HepG2 (cell line): ENCODE measurements around the gene SCAI. TPM values are rescaled to one million over a fixed set of nuclear protein-coding genes. Genes with fewer than 3 reads are reported as not detected.

ENCODE experiments used
- ATAC-seq: fragments of 200-7000 bp; cut with Tn5 transposase; 3 replicates; pipeline ENCODE4 v1.9.1; 2020; ENCODE audit warnings: mild to moderate bottlenecking, moderate library complexity
- BruUV-seq: library from RNA; stranded (reverse); fragments of 400-500 nt; replicated peaks from 2 replicates; lab custom pipeline; 2021; lab: Mats Ljungman, UMichigan
- CTCF ChIA-PET: fragments of 300-600 bp; formaldehyde crosslinking; extraction: SDS; loops from one replicate; lab custom pipeline; 2021; ENCODE audit warnings: low total read pairs, inconsistent platforms, low intra/inter-chr PET ratio; lab: Yijun Ruan, JAX
- POLR2A ChIA-PET: fragments of 350-600 bp; sonication (Branson Sonifier 250); formaldehyde crosslinking; loops from one replicate; lab custom pipeline; 2020; ENCODE audit warnings: antibody characterized with exemption, inconsistent platforms; lab: Yijun Ruan, JAX
- DNase-seq: peaks from one replicate; pipeline ENCODE4 v3.0.0-alpha.2; 2015; ENCODE audit warnings: low spot score
- FAIRE-seq: peaks from 3 replicates; lab custom pipeline; 2011; peaks lifted over from hg19 to GRCh38; lab: Jason Lieb, UNC
- H2AFZ ChIP-seq: one replicate; pipeline ENCODE4 v1.6.1; 2011; ENCODE audit warnings: low read length, inconsistent platforms
- H3K27ac ChIP-seq: fragments of 300-600 bp; 3 replicates; pipeline ENCODE4 v1.8.0; 2011; ENCODE audit warnings: mixed run types, mild to moderate bottlenecking, mixed read lengths, low read length, inconsistent platforms; ENCODE audit not compliant: insufficient read depth; ENCODE audit errors: extremely low read length
- H3K27me3 ChIP-seq, 2 experiments: fragments of 200-600 bp in 1 of 2; 2 replicates in 1 of 2; 3 replicates in 1 of 2; pipeline versions ENCODE4 v1.6.0 to v1.8.0; 2011; ENCODE audit warnings: low read length in 2 of 2, mild to moderate bottlenecking in 2 of 2, moderate library complexity in 2 of 2, inconsistent platforms in 1 of 2; ENCODE audit not compliant: insufficient read depth in 2 of 2, control insufficient read depth in 1 of 2
- H3K36me3 ChIP-seq, 2 experiments: fragments of 200-600 bp in 1 of 2; replicated peaks in 1 of 2; 2 replicates in 1 of 2; 3 replicates in 1 of 2; pipeline versions ENCODE4 v1.5.1 to v1.8.0; 2011; ENCODE audit warnings: low read length in 2 of 2, inconsistent platforms in 1 of 2; ENCODE audit not compliant: insufficient read depth in 2 of 2, control insufficient read depth in 1 of 2
- H3K4me1 ChIP-seq: 2 replicates; pipeline ENCODE4 v1.5.1; 2012; ENCODE audit warnings: low read length, inconsistent platforms; ENCODE audit not compliant: insufficient read depth
- H3K4me2 ChIP-seq: 2 replicates; pipeline ENCODE4 v1.6.0; 2011; ENCODE audit warnings: low read depth, low read length, inconsistent platforms
- H3K4me3 ChIP-seq, 3 experiments: fragments of 200-600 bp in 1 of 3; sonication (generic), shearing (Covaris generic) in 1 of 3; replicated peaks in 1 of 3; 2 replicates each; pipeline ENCODE4 v1.5.1; 2011 to 2016; ENCODE audit warnings: low read length in 3 of 3, inconsistent platforms in 2 of 3, low read depth in 2 of 3, mild to moderate bottlenecking in 2 of 3, control low read depth in 1 of 3, mixed read lengths in 1 of 3; ENCODE audit not compliant: insufficient read depth in 1 of 3
- H3K79me2 ChIP-seq: one replicate; pipeline ENCODE4 v1.6.1; 2011; ENCODE audit warnings: low read length, inconsistent platforms; ENCODE audit not compliant: insufficient read depth
- H3K9ac ChIP-seq: 2 replicates; pipeline ENCODE4 v1.6.0; 2011; ENCODE audit warnings: mild to moderate bottlenecking, low read depth, low read length, inconsistent platforms; ENCODE audit not compliant: insufficient read depth
- H3K9me3 ChIP-seq: 2 replicates; pipeline ENCODE4 v1.5.1; 2012; ENCODE audit warnings: mild to moderate bottlenecking, low read length
- H4K20me1 ChIP-seq: 2 replicates; pipeline ENCODE4 v1.6.0; 2011; ENCODE audit warnings: inconsistent platforms, mild to moderate bottlenecking, low read length, moderate library complexity; ENCODE audit not compliant: insufficient read depth
- CEBPZ ChIP-seq: IDR thresholded peaks from 2 replicates; pipeline ENCODE4 v1.6.1; 2012; ENCODE audit warnings: low read length, improper control_type of control experiment
- DR1 ChIP-seq: sonication (generic); formaldehyde crosslinking; IDR thresholded peaks from 2 replicates; pipeline ENCODE4 v1.8.0; 2021; ENCODE audit warnings: mild to moderate bottlenecking, missing genetic modification reagents, inconsistent platforms
- ETS1 ChIP-seq: sonication (generic); formaldehyde crosslinking; IDR thresholded peaks from 2 replicates; pipeline ENCODE4 v1.4.0; 2020; ENCODE audit warnings: missing genetic modification reagents
- ETV6 ChIP-seq: sonication (generic); formaldehyde crosslinking; conservative IDR thresholded peaks from 2 replicates; pipeline ENCODE4 v1.4.0; 2020; ENCODE audit warnings: missing genetic modification reagents
- KLF15 ChIP-seq: sonication (generic); formaldehyde crosslinking; IDR thresholded peaks from 2 replicates; pipeline ENCODE4 v1.8.1; 2023; ENCODE audit warnings: borderline replicate concordance, mild to moderate bottlenecking, inconsistent platforms, missing genetic modification reagents, mixed read lengths
- MBD4 ChIP-seq: IDR thresholded peaks from 2 replicates; pipeline ENCODE4 v1.6.1; 2012; ENCODE audit warnings: low read length, inconsistent platforms, borderline replicate concordance
- MZF1 ChIP-seq: sonication (generic); formaldehyde crosslinking; IDR thresholded peaks from 2 replicates; pipeline ENCODE4 v1.8.1; 2023; ENCODE audit warnings: mild to moderate bottlenecking, missing genetic modification reagents, borderline replicate concordance
- RBM39 ChIP-seq: fragments of 200-400 bp; formaldehyde crosslinking; IDR thresholded peaks from one replicate; pipeline ENCODE4 v1.6.1; 2018; ENCODE audit warnings: antibody characterized with exemption, mild to moderate bottlenecking, low read depth, low read length; ENCODE audit not compliant: poor library complexity, severe bottlenecking
- ZNF597 ChIP-seq: sonication (generic); formaldehyde crosslinking; IDR thresholded peaks from 2 replicates; pipeline ENCODE4 v1.5.0; 2020; ENCODE audit warnings: missing genetic modification reagents
- ZNF615 ChIP-seq: sonication (generic); formaldehyde crosslinking; IDR thresholded peaks from 2 replicates; pipeline ENCODE4 v1.5.0; 2020; ENCODE audit warnings: mild to moderate bottlenecking, missing genetic modification reagents, borderline replicate concordance
- WGBS: methylation state at CpG from one replicate; pipeline ENCODE4 v1.1.6; 2017; ENCODE audit warnings: low lambda C conversion rate; 5-methylcytosine and 5-hydroxymethylcytosine counted together
- in situ Hi-C: cut with HindIII; loops from 2 replicates; pipeline ENCODE4 v1.10.0; 2017; ENCODE audit warnings: low pct_unique_long_range_greater_than_20kb; ENCODE audit not compliant: extremely low pct_ligation_motif_present
- intact Hi-C: fragments of 100-400 bp; cut with micrococcal nuclease; formaldehyde crosslinking; loops from one replicate; pipeline ENCODE4 v1.10.0; 2022; ENCODE audit not compliant: unreplicated experiment
- polyA plus RNA-seq, 8 experiments: library from polyadenylated mRNA; depleted of rRNA in 3 of 8; stranded (reverse) in 7 of 8; unstranded in 1 of 8; fragments of >200 nt; fragmentation: Illumina TruSeq in 4 of 8; extraction: Trizol in 4 of 8; gene quantifications; 2 replicates each; pipeline versions ENCODE4 v1.2.1 to v1.2.3, GENCODE V29; 2011 to 2016; ENCODE audit warnings: low read depth in 4 of 8, missing spikeins in 1 of 8, mixed read lengths in 1 of 8; ENCODE audit not compliant: insufficient read depth in 1 of 8
- total RNA-seq, 5 experiments: library from RNA; depleted of rRNA; stranded (reverse); fragments of >200 nt; fragmentation: Illumina TruSeq; extraction: Trizol; gene quantifications; 2 replicates each; pipeline ENCODE4 v1.2.3, GENCODE V29; 2016; ENCODE audit warnings: low read depth in 1 of 5
- TF ChIP-seq, protein P1 (sequence below): sonication (generic); formaldehyde crosslinking; IDR thresholded peaks from 2 replicates; pipeline ENCODE4 v1.8.0; 2022; ENCODE audit warnings: mild to moderate bottlenecking, missing genetic modification reagents; ENCODE audit not compliant: insufficient replicate concordance
- TF ChIP-seq, protein P2 (sequence below), 2 experiments: sonication (generic) in 1 of 2; formaldehyde crosslinking in 1 of 2; IDR thresholded peaks; 2 replicates each; pipeline versions ENCODE4 v1.4.0 to v1.6.1; 2018 to 2020; ENCODE audit warnings: missing genetic modification reagents in 2 of 2, borderline replicate concordance in 1 of 2, low read depth in 1 of 2, mild to moderate bottlenecking in 1 of 2, missing biosample characterization in 1 of 2

The SCAI gene
- total and polyA plus RNA-seq, 2 of the 13 experiments (the other 11 are each of a cell fraction or from before 2014, with no cell fraction given) = 4.4 to 8.4 TPM

GRCh38 chr9:124914753-124915405, 228.4 kb downstream of the SCAI start (continued):
- TF ChIP-seq CEBPZ (no peak), MZF1 (CRISPR knock-in tag) (no peak), RBM39 (no peak)
- TF ChIP-seq, protein P1, sequence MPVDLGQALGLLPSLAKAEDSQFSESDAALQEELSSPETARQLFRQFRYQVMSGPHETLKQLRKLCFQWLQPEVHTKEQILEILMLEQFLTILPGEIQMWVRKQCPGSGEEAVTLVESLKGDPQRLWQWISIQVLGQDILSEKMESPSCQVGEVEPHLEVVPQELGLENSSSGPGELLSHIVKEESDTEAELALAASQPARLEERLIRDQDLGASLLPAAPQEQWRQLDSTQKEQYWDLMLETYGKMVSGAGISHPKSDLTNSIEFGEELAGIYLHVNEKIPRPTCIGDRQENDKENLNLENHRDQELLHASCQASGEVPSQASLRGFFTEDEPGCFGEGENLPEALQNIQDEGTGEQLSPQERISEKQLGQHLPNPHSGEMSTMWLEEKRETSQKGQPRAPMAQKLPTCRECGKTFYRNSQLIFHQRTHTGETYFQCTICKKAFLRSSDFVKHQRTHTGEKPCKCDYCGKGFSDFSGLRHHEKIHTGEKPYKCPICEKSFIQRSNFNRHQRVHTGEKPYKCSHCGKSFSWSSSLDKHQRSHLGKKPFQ (CRISPR knock-in tag) = no peak

GRCh38 chr9:124913378-124913777, 229.9 kb downstream of the SCAI start:
- Histone ChIP-seq H3K27me3 (no peaks in the 10 kb centered on the region), H3K9ac (no peak overlapping the region), H4K20me1 (no peaks in the 10 kb centered on the region), H3K4me2 (no peak overlapping the region), H3K79me2 (no peaks in the 10 kb centered on the region), H3K9me3 (no peaks in the 10 kb centered on the region), H3K36me3 (peaks cover 5 to 19% of the 10 kb centered on the region in 2 experiments; a peak in 4 of 5 replicates), H3K4me3 (no peak overlapping the region), H2AFZ (no peak overlapping the region), H3K4me1 (no peaks in the 10 kb centered on the region), H3K27ac (no peak overlapping the region)
- 96% methylated on average over 2 of the region's 2 CpGs for WGBS
- POLR2A ChIA-PET = no interaction called here
- CTCF ChIA-PET = no interaction called here
- BruUV-seq = no TSS peak
- FAIRE-seq (no peak), ATAC-seq (no peak), DNase-seq (no peak)
- intact Hi-C loops = no loop called here
- in situ Hi-C loops = no loop called here
- no peak for TF ChIP-seq DR1
- TF ChIP-seq KLF15 (CRISPR knock-in tag) = no peak
- TF ChIP-seq, protein P2, sequence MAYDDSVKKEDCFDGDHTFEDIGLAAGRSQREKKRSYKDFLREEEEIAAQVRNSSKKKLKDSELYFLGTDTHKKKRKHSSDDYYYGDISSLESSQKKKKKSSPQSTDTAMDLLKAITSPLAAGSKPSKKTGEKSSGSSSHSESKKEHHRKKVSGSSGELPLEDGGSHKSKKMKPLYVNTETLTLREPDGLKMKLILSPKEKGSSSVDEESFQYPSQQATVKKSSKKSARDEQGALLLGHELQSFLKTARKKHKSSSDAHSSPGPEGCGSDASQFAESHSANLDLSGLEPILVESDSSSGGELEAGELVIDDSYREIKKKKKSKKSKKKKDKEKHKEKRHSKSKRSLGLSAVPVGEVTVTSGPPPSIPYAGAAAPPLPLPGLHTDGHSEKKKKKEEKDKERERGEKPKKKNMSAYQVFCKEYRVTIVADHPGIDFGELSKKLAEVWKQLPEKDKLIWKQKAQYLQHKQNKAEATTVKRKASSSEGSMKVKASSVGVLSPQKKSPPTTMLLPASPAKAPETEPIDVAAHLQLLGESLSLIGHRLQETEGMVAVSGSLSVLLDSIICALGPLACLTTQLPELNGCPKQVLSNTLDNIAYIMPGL (CRISPR knock-in tag; IDR thresholded peaks at IDR 0.05; ENCODE audit: borderline replicate concordance in 1 of 2, low read depth in 1 of 2) = no peak
- TF ChIP-seq ETV6 (CRISPR knock-in tag) = no peak
- TF ChIP-seq MBD4 = no peak
- no peak for TF ChIP-seq ZNF597 (CRISPR knock-in tag)
- TF ChIP-seq ZNF615 (CRISPR knock-in tag) = no peak
- TF ChIP-seq ETS1 (CRISPR knock-in tag) = no peak
